Sigmoid colon (tissue), 3 donors: ENCODE measurements around the gene ADAMTS12.

Source experiments
- POLR2A ChIP-seq, 2 donors: fragments of 450-650 bp; IDR thresholded peaks; one replicate each; pipeline ENCODE4 v1.6.1; 2016; ENCODE audit warnings: antibody characterized with exemption in 2 of 2, mild to moderate bottlenecking in 2 of 2, moderate library complexity in 2 of 2
- TF ChIP-seq, protein P1 (sequence below), 4 experiments: fragments of 450-650 bp in 3 of 4; fragments of 200-600 bp in 1 of 4; IDR thresholded peaks; one replicate each; pipeline ENCODE4 v1.5.1; 2016 to 2019; ENCODE audit warnings: antibody characterized with exemption in 4 of 4, mild to moderate bottlenecking in 3 of 4, moderate library complexity in 2 of 4

DNA sequence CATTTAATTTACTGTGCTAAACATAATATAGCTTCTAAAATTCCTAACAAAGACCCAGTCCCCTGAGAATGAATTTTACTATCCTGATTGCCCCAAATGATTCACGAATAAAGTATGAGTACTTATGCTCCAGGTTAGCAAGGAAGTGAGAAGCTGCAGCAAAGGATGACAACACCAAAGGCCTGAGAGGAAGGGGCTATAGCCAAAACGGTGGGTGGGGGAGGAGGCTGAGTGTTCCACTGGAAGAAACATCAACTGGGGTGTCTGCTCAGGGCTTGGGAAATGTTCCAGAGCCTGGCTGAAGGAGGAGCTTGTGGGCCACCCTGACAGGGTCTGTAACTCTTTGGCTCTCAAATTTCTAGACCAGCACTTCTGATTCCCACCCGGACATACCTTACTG lies 157.3 kb downstream of the ADAMTS12 start:
- no peak for TF ChIP-seq POLR2A (IDR thresholded peaks at IDR 0.05)
- TF ChIP-seq, protein P1, sequence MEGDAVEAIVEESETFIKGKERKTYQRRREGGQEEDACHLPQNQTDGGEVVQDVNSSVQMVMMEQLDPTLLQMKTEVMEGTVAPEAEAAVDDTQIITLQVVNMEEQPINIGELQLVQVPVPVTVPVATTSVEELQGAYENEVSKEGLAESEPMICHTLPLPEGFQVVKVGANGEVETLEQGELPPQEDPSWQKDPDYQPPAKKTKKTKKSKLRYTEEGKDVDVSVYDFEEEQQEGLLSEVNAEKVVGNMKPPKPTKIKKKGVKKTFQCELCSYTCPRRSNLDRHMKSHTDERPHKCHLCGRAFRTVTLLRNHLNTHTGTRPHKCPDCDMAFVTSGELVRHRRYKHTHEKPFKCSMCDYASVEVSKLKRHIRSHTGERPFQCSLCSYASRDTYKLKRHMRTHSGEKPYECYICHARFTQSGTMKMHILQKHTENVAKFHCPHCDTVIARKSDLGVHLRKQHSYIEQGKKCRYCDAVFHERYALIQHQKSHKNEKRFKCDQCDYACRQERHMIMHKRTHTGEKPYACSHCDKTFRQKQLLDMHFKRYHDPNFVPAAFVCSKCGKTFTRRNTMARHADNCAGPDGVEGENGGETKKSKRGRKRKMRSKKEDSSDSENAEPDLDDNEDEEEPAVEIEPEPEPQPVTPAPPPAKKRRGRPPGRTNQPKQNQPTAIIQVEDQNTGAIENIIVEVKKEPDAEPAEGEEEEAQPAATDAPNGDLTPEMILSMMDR (IDR thresholded peaks at IDR 0.05) = no peak
